ENCODE measurements around the gene TXNDC16.
"Not testable (repeated sequence)": the region's sequence is repeated elsewhere in the genome, so short reads cannot be mapped to it uniquely, and the experiment has no call there.

The TXNDC16 gene

GRCh38 chr14:52473557-52473956 is 78.7 kb downstream of the TXNDC16 start:
- Histone ChIP-seq H3F3A (ENCODE audit: control insufficient read depth, insufficient read depth) (no peaks in the 10 kb centered on the region), H3K9me2 (replicated peaks; ENCODE audit: control insufficient read depth, low read length) (no peaks in the 10 kb centered on the region), H3K79me2 (ENCODE audit: control insufficient read depth, low read length) (no peaks in the 10 kb centered on the region), H3K27me3 (ENCODE audit: control insufficient read depth, low read length) (no peaks in the 10 kb centered on the region), H3K36me3 (ENCODE audit: control insufficient read depth, low read length) (peaks cover 12% of the 10 kb centered on the region; the same call in 1 of the 2 replicates), H3K4me2 (ENCODE audit: low read length) (no peak overlapping the region), H3K27ac (ENCODE audit: low read depth, low read length) (no peak overlapping the region), H3K9me3 (ENCODE audit: control insufficient read depth, insufficient read depth, low read length) (no peaks in the 10 kb centered on the region), H4K20me1 (ENCODE audit: control insufficient read depth, insufficient read depth, low read depth, low read length) (no peaks in the 10 kb centered on the region), H3K4me1 (ENCODE audit: control insufficient read depth, low read length) (no peaks in the 10 kb centered on the region), H3K4me3 (ENCODE audit: low read length) (no peak overlapping the region)
- TF ChIP-seq, protein P1, sequence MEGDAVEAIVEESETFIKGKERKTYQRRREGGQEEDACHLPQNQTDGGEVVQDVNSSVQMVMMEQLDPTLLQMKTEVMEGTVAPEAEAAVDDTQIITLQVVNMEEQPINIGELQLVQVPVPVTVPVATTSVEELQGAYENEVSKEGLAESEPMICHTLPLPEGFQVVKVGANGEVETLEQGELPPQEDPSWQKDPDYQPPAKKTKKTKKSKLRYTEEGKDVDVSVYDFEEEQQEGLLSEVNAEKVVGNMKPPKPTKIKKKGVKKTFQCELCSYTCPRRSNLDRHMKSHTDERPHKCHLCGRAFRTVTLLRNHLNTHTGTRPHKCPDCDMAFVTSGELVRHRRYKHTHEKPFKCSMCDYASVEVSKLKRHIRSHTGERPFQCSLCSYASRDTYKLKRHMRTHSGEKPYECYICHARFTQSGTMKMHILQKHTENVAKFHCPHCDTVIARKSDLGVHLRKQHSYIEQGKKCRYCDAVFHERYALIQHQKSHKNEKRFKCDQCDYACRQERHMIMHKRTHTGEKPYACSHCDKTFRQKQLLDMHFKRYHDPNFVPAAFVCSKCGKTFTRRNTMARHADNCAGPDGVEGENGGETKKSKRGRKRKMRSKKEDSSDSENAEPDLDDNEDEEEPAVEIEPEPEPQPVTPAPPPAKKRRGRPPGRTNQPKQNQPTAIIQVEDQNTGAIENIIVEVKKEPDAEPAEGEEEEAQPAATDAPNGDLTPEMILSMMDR (IDR thresholded peaks at IDR 0.05; ENCODE audit: low read depth, low read length, poor library complexity, severe bottlenecking), result no peak
- TF ChIP-seq EZH2phosphoT487 (IDR thresholded peaks at IDR 0.05; ENCODE audit: borderline replicate concordance, low read length), result no peak

DNA sequence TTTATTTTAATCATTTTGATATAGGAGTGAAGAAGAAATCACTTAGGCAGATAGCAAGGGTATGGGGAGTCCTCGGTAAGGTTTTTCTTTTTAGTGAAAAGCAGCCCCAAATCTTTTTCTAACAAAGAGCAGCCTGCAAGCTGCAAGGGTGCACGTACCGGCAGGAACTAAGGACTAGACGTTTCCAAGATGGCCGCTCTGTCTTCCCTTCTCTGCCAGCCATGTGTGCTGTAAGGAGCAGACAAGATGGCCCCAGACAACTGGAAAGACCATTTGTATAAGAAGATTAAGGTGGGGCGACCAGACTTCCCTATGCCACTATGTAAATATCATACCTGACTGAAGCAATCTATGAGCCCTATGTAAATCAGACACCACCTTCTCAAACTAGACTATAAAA is 79.6 kb downstream of the TXNDC16 start:
- Histone ChIP-seq H3F3A (ENCODE audit: control insufficient read depth, insufficient read depth) (no peaks in the 10 kb centered on the region), H3K4me3 (ENCODE audit: low read length) (no peak overlapping the region), H3K27me3 (ENCODE audit: control insufficient read depth, low read length) (no peaks in the 10 kb centered on the region), H3K9me2 (replicated peaks; ENCODE audit: control insufficient read depth, low read length) (no peaks in the 10 kb centered on the region), H3K4me1 (ENCODE audit: control insufficient read depth, low read length) (no peaks in the 10 kb centered on the region), H3K9me3 (ENCODE audit: control insufficient read depth, insufficient read depth, low read length) (no peaks in the 10 kb centered on the region), H4K20me1 (ENCODE audit: control insufficient read depth, insufficient read depth, low read depth, low read length) (no peaks in the 10 kb centered on the region), H3K4me2 (ENCODE audit: low read length) (no peak overlapping the region), H3K27ac (ENCODE audit: low read depth, low read length) (no peak overlapping the region), H3K36me3 (ENCODE audit: control insufficient read depth, low read length) (peaks cover 12% of the 10 kb centered on the region; the same call in 1 of the 2 replicates), H3K79me2 (ENCODE audit: control insufficient read depth, low read length) (no peaks in the 10 kb centered on the region)
- TF ChIP-seq, protein P1 (IDR thresholded peaks at IDR 0.05; ENCODE audit: low read depth, low read length, poor library complexity, severe bottlenecking), result no peak
- no peak for TF ChIP-seq EZH2phosphoT487 (IDR thresholded peaks at IDR 0.05; ENCODE audit: borderline replicate concordance, low read length)

- H3K36me3 ChIP-seq (ENCODE audit: control insufficient read depth, low read length), result peaks cover 12% of the 10 kb centered on the region; the same call in 1 of the 2 replicates
- H3K9me2 ChIP-seq (replicated peaks; ENCODE audit: control insufficient read depth, low read length); H3K27ac ChIP-seq (ENCODE audit: low read depth, low read length); H3K4me3 ChIP-seq (ENCODE audit: low read length); H3K27me3 ChIP-seq (ENCODE audit: control insufficient read depth, low read length); H4K20me1 ChIP-seq (ENCODE audit: control insufficient read depth, insufficient read depth, low read depth, low read length); H3K4me2 ChIP-seq (ENCODE audit: low read length); H3K79me2 ChIP-seq (ENCODE audit: control insufficient read depth, low read length); H3K9me3 ChIP-seq (ENCODE audit: control insufficient read depth, insufficient read depth, low read length); H3K4me1 ChIP-seq (ENCODE audit: control insufficient read depth, low read length); H3F3A ChIP-seq (ENCODE audit: control insufficient read depth, insufficient read depth): not testable (repeated sequence)
Observed at GRCh38 chr14:52472251-52472650, 80.1 kb downstream of the TXNDC16 start.

DNA sequence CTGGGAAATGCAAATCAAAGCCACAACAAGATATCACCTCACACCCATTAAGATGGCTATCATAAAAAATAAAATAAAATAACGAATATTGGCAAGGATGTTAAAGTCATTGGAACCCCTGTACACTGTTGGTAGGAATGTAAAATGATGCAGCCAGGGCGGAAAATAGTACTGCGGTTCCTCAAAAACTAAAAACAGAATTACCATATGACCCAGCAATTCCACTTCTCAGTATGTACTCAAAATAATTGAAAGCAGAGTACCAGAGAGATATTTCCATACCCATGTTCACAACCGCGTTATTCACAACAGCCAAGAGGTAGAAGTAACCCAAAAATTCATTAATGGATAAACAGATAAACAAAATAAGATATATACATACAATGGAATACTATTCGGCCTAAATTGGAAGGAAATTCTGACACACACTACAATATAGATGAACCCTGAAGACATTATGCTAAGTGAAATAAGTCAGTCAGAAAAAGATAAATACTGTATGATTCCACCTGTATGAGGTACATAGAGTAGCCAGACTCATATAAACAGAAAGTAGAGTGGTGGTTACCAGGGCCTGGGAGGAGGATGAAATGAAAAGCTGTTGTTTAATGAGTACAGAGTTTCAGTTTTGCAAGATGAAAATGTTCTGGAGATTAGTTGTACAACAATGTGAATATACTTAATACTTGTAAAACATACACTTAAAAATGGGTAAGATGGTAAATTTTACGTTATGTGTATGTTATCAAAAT is 84.6 kb downstream of the TXNDC16 start:
- no peaks in the 10 kb centered on the region for H3K9me2 ChIP-seq (replicated peaks; ENCODE audit: control insufficient read depth, low read length)
- H3F3A ChIP-seq (ENCODE audit: control insufficient read depth, insufficient read depth), result no peaks in the 10 kb centered on the region
- peaks cover 11% of the 10 kb centered on the region for H3K36me3 ChIP-seq (ENCODE audit: control insufficient read depth, low read length)
- no peak overlapping the region for H3K4me2 ChIP-seq (ENCODE audit: low read length)
- H3K4me3 ChIP-seq (ENCODE audit: low read length), result no peak overlapping the region
- H3K27ac ChIP-seq (ENCODE audit: low read depth, low read length), result no peak overlapping the region
- H3K79me2 ChIP-seq (ENCODE audit: control insufficient read depth, low read length), result no peaks in the 10 kb centered on the region
- H3K4me1 ChIP-seq (ENCODE audit: control insufficient read depth, low read length), result no peaks in the 10 kb centered on the region
- TF ChIP-seq, protein P1 (IDR thresholded peaks at IDR 0.05; ENCODE audit: low read depth, low read length, poor library complexity, severe bottlenecking), result no peak
- TF ChIP-seq EZH2phosphoT487 (IDR thresholded peaks at IDR 0.05; ENCODE audit: borderline replicate concordance, low read length), result no peak
- no peaks in the 10 kb centered on the region for H3K9me3 ChIP-seq (ENCODE audit: control insufficient read depth, insufficient read depth, low read length)
- no peaks in the 10 kb centered on the region for H3K27me3 ChIP-seq (ENCODE audit: control insufficient read depth, low read length)
- H4K20me1 ChIP-seq (ENCODE audit: control insufficient read depth, insufficient read depth, low read depth, low read length), result no peaks in the 10 kb centered on the region

Data from DOHH2 (cell line).